Activated naive CD8-positive, alpha-beta T cell treated with anti-CD3 and anti-CD28 coated beads, Interleukin-2, amount 50 U/mL, for 24 hours (primary cell): ENCODE data around the gene AIM2.
A peak's percentile ranks its signal among the peaks of the same experiment; 100 is the strongest.
"Not testable (repeated sequence)": the region's sequence is repeated elsewhere in the genome, so short reads cannot be mapped to it uniquely, and the experiment has no call there.

Experiments used
- ATAC-seq: fragments of 150-1000 bp; cut with Tn5 transposase; one replicate; pipeline ENCODE4 v1.10.0; 2021
- DNase-seq: peaks from one replicate; pipeline ENCODE4 v3.0.0; 2021
- H3K27ac Mint-ChIP-seq: one replicate; pipeline ENCODE4 v1.8.0; 2021; ENCODE audit warnings: mild to moderate bottlenecking, mixed read lengths
- H3K27me3 Mint-ChIP-seq: one replicate; pipeline ENCODE4 v1.8.0; 2021; ENCODE audit warnings: mixed read lengths
- H3K36me3 Mint-ChIP-seq: one replicate; pipeline ENCODE4 v1.8.0; 2021; ENCODE audit warnings: low read depth, mixed read lengths
- H3K4me1 Mint-ChIP-seq: one replicate; pipeline ENCODE4 v1.8.0; 2021; ENCODE audit warnings: mixed read lengths
- H3K4me3 Mint-ChIP-seq: one replicate; pipeline ENCODE4 v1.8.0; 2021; ENCODE audit warnings: mild to moderate bottlenecking, moderate library complexity, mixed read lengths
- H3K9me3 Mint-ChIP-seq: one replicate; pipeline ENCODE4 v1.8.0; 2021; ENCODE audit warnings: mixed read lengths

AIM2 gene

DNA sequence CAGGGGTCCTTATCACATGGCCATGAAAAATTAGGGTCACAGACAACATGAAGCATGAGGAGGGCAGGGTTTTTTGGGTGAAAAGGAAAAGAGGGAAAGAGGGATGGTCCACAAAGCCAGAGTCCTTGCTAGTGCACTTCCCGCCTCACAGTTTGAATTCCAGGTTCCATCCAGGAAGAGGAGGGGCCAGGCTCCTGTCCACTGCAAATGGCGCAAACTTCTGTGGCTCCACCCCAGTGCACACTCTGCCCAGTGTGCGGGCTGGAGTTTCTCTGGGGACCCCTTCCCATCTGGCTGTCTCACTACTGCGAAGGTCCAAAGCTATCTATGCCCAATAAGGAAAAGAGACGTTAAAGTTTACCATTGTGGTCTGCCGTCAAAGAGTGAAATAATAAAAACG is 17.8 kb downstream of the AIM2 start:
- Mint-ChIP-seq H3K27me3 (no peaks in the 10 kb centered on the region), H3K4me3 (no peak overlapping the region), H3K27ac (no peak overlapping the region), H3K36me3 (peaks cover 44% of the 10 kb centered on the region), H3K9me3 (no peaks in the 10 kb centered on the region), H3K4me1 (peaks cover 29% of the 10 kb centered on the region)
- DNase-seq (no peak), ATAC-seq (no peak)

DNA sequence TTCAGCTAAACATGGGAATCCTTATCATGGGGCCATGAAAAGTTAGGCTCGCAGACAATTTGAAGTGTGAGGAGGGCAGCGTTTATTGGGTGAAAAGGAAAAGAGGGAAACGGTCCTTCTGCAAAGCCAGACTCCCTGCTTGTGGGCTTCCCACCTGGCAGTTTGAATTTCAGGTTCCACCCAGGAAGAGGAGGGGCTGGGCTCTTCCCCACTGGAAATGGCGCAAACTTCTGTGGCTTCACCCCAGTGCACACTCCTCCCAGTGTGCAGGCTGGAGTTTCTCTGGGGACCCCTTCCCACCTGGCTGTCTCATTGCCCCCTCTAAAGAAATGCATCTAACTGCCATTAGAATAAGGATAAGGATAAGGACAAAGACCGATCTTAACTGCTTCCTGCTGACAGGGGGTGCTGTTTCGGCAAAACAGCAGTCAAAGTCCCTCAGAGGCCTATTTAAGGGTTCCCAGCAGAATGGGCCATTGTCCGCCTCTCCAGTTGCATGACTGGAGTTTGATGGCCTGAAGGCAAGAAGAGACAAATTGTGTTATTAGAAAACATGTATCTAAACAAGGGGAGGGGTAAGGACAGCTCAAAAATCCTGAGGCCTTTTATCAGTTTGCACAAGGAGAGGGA is 20.4 kb downstream of the AIM2 start:
- Mint-ChIP-seq H3K27ac (peak overlapping the region; percentile 3), H3K4me1 (peaks cover 50% of the 10 kb centered on the region), H3K4me3 (no peak overlapping the region), H3K36me3 (peaks cover 61% of the 10 kb centered on the region), H3K27me3 (no peaks in the 10 kb centered on the region), H3K9me3 (no peaks in the 10 kb centered on the region)
- no peak for ATAC-seq
- no peak for DNase-seq

DNA sequence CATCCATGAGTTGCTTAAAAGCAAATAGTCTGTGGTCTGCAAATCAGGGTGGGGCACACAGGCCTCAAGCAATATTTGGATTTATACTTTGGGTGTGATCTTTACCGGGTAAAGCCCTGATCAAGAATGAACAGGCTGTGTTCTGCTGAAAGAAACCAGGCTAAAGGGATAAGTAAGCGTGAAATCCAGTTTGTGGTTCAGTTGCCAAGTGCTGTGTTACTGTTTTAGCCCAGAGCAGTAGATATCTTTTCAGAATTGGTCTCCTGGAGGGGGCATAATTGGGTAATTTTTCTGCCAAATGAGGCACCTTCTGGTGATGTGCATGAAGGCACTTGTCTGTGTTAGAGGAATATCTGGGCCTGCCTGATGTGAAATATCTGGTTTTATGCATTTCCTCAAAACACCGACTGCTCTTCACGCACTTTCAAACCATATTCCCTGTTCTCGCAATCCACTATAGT is 21.4 kb downstream of the AIM2 start:
- Mint-ChIP-seq H3K27ac (peak overlapping the region; percentile 67), H3K36me3 (peaks cover 66% of the 10 kb centered on the region), H3K9me3 (no peaks in the 10 kb centered on the region), H3K27me3 (no peaks in the 10 kb centered on the region), H3K4me3 (no peak overlapping the region), H3K4me1 (peaks cover 56% of the 10 kb centered on the region)
- DNase-seq = no peak
- ATAC-seq = no peak

DNA sequence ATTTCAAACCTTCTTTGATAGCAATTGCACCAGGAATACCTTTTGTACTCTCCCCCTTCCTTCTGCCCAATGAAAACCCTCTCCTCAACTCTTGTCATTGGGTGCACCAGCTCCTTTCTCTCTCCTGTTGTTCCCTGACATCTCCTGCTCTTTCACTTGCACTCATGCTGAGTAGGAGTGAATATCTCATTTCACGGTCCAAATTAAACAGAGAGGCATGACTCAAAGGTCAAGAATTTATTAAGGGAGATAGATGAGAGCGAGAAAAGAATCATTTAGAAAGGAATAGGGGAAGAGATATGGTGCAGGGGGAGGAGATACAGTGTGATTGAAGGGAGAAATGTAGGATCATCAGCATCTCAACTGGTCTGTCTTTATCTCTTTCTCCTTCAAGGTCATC is 22.1 kb downstream of the AIM2 start:
- Mint-ChIP-seq H3K36me3 (peaks cover 72% of the 10 kb centered on the region), H3K9me3 (no peaks in the 10 kb centered on the region), H3K27ac (peak overlapping the region; percentile 24), H3K4me3 (no peak overlapping the region), H3K27me3 (no peaks in the 10 kb centered on the region), H3K4me1 (peaks cover 56% of the 10 kb centered on the region)
- DNase-seq (no peak), ATAC-seq (no peak)

DNA sequence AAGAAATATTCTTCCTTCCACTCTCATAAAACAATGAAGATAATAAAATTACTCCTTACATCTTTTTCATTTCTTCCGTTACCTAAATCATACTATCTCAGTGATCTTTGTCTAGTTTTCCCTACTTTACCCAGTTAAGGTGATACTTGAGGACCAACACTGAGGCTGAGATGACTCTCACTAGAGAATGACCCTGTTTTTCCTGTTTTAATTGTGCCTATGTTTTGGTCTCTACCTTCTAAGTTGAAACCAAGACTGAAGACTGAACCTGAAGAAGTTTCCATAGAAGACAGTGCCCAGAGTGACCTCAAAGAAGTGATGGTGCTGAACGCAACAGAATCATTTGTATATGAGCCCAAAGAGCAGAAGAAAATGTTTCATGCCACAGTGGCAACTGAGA is 25.1 kb downstream of the AIM2 start:
- peaks cover 61% of the 10 kb centered on the region for H3K4me1 Mint-ChIP-seq
- no peaks in the 10 kb centered on the region for H3K9me3 Mint-ChIP-seq
- ATAC-seq = peak; percentile 50
- no peak overlapping the region for H3K4me3 Mint-ChIP-seq
- DNase-seq = no peak
- peak overlapping the region; percentile 64 for H3K27ac Mint-ChIP-seq
- H3K27me3 Mint-ChIP-seq = no peaks in the 10 kb centered on the region
- H3K36me3 Mint-ChIP-seq = peaks cover 88% of the 10 kb centered on the region

DNA sequence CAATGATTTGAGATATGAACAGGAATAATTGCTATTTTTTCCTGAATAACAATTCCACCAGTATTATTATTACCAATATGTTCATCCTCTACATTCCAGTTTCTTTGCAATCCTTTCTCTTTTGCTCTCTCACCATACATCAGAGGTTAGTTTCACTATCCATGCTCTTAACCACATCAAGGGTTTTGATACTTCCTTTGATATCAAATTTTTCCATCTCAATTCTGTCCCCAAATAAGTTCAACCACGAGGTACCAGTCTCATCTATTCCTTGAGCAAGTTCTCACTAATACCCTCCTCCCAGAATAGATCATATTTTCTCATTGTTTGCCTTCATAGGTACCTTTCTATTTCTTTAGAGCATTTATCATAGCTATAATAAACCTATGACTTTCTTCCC is 30.1 kb downstream of the AIM2 start:
- Mint-ChIP-seq H3K36me3 (peaks cover 77% of the 10 kb centered on the region), H3K4me1 (peaks cover 48% of the 10 kb centered on the region), H3K4me3 (peak overlapping the region; percentile 0), H3K27ac (peak overlapping the region; percentile 79)
- peak; percentile 89 for ATAC-seq
- not testable (repeated sequence) for H3K27me3 Mint-ChIP-seq, H3K9me3 Mint-ChIP-seq, DNase-seq

DNA sequence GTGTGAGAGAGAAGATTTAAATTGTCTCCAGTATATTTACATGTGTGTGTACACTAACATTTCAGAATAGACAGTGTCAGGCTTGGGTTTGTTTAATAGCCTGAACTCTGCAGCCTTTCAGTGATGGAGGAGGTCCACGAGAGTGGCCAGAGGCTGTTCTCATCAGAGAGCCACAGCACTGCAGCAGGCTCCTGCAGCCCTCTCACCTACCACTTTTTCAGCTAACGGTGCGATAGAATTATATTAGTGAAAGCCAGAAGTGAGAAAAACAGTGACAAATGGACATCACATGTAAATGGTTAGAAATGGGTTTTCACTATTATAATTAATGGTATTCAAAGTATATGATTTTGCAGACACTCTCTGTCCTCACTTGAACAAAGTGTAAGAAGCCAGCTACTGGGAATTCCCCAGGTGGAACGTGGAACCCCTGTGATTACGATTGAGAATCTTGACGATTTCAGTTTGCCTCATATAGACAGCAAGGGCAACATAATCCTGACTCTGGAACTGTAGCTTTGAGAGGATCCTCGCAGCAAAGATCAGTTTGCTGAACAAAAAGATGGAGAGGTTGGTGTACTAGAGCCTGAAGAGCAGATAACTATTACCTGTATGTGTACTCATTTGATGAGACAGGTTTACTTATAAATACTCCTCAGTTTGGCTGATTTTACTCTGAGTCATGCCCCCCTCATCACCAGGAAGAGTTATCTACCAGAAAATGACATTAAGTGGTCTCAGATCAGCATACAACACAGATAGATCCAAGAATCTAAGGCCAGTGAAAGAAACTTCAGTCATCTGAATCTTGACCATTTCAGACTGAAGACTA is 35.5 kb downstream of the AIM2 start:
- no peaks in the 10 kb centered on the region for H3K9me3 Mint-ChIP-seq
- H3K4me3 Mint-ChIP-seq = no peak overlapping the region
- H3K27ac Mint-ChIP-seq = peak overlapping the region; percentile 75
- H3K4me1 Mint-ChIP-seq = peaks cover 41% of the 10 kb centered on the region
- DNase-seq = no peak
- peaks cover 75% of the 10 kb centered on the region for H3K36me3 Mint-ChIP-seq
- H3K27me3 Mint-ChIP-seq = no peaks in the 10 kb centered on the region
- ATAC-seq = peak; percentile 73

DNA sequence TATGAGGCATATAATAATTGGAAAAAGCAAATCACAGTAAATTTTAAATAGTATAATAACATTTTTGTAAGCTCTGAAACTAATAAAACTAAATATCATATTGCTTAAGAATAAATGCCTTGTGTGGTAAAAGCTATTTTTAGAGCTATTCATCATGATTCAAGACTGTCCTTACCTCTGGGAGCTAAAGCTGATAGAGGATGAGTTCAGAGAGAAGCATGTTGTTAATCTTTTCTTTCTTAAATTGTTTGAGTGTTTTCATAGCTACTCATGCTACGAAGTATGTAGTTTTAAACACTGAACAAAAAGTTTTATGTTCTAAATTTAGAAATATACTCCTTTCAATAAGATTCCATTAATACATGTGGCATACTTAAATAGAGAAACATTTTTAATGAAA is 36.4 kb downstream of the AIM2 start:
- no peak for ATAC-seq
- no peaks in the 10 kb centered on the region for H3K27me3 Mint-ChIP-seq
- H3K36me3 Mint-ChIP-seq = peaks cover 75% of the 10 kb centered on the region
- no peak for DNase-seq
- H3K27ac Mint-ChIP-seq = no peak overlapping the region
- H3K4me1 Mint-ChIP-seq = peaks cover 33% of the 10 kb centered on the region
- no peaks in the 10 kb centered on the region for H3K9me3 Mint-ChIP-seq
- no peak overlapping the region for H3K4me3 Mint-ChIP-seq

DNA sequence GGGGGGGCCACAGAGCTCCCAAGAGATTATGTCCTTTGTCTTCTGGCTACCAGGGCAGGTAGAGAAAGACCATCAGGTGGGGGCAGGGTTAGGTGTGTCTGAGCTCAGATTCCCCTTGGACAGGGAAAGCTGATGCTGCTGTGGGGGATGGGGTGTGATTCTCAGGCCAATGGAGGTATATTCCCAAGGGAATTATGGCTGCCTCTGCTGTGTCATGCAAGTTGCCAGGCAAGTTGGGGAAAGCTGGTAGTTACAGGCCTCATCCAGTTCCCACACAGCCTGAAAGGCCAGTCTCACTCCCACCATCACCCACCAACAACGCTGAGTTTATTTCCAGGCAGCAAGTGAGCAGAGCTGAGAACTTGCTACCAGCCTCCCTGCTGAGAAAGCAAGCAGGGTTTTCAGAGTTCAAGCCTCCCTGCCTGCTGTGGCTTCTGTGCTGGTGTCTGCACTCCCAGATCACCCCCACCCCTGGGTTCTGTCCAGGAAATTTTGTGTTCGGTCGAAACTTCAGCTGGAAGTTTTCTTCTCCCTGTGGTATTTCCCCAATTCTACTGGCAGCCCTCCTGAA is 45.6 kb downstream of the AIM2 start:
- Mint-ChIP-seq H3K9me3 (no peaks in the 10 kb centered on the region), H3K27ac (no peak overlapping the region), H3K27me3 (no peaks in the 10 kb centered on the region), H3K36me3 (peaks cover 79% of the 10 kb centered on the region), H3K4me1 (peaks cover 53% of the 10 kb centered on the region), H3K4me3 (no peak overlapping the region)
- ATAC-seq (no peak), DNase-seq (no peak)

DNA sequence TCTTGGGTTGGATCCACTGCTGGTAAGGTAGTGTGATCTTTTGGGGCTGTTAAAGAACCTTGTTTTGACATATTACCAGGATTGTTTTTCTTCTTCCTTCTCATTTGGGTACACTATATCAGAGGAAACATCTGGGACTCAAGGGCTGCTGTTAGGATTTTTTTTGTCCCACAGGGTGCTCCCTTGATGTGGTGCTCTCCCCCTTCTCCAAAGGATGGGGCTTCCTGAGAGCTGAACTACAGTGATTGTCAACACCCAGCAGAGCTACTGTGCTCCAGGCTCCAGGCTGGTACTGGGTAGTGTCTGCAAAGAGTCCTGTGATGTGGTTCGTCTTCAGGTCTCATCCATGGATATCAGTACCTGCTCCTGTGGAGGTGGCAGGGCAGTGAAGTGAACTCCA is 46.3 kb downstream of the AIM2 start:
- Mint-ChIP-seq H3K27me3 (no peaks in the 10 kb centered on the region), H3K4me3 (peak overlapping the region; percentile 27), H3K4me1 (peaks cover 59% of the 10 kb centered on the region)

DNA sequence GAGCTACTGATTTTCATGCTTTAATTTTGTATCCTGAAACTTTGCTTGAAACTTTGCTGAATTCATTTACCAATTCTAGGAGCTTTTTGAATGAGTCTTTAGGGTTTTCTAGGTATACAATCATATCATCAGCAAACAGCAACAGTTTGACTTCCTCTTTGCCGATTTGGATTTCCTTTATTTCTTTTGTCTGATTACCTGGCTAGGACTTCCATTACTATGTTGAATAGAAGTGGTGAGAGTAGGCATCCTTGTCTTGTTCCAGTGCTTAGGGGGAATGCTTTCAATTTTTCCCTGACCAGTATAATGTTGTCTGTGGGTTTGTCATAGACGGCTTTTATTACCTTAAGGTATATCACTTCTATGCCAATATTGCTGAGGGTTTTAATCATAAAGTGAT is 49.7 kb downstream of the AIM2 start:
- H3K9me3 Mint-ChIP-seq, DNase-seq, H3K27ac Mint-ChIP-seq, ATAC-seq, H3K27me3 Mint-ChIP-seq: not testable (repeated sequence)
- H3K36me3 Mint-ChIP-seq = peaks cover 81% of the 10 kb centered on the region
- peak overlapping the region; percentile 32 for H3K4me3 Mint-ChIP-seq
- H3K4me1 Mint-ChIP-seq = peaks cover 69% of the 10 kb centered on the region

More for the DNA sequence above, 46.3 kb downstream of the AIM2 start:
- Mint-ChIP-seq H3K27ac (peak overlapping the region; percentile 37), H3K36me3 (peaks cover 79% of the 10 kb centered on the region), H3K9me3 (no peaks in the 10 kb centered on the region)
- DNase-seq (no peak), ATAC-seq (no peak)

DNA sequence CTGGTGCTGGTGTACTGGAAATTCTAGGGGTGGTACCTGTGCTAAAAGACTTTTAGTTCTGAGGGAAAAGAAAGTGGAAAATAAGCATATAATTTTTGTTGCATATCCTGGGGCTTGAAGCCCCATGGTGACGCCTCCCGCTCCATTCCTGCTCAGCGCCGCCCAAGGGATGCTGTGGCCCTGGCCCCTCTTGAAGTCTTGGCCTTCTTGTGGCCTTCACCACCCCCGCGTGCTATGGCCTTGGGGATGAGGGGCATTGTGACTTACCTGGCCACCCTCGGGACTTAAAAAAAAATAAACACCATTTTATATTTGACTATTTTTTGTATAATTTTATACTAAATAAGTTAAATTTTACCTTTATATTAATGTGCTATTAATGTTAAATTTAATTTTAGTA is 51.5 kb downstream of the AIM2 start:
- Mint-ChIP-seq H3K36me3 (peaks cover 87% of the 10 kb centered on the region), H3K4me1 (peaks cover 69% of the 10 kb centered on the region), H3K27me3 (no peaks in the 10 kb centered on the region), H3K4me3 (no peak overlapping the region), H3K9me3 (no peaks in the 10 kb centered on the region), H3K27ac (no peak overlapping the region)
- DNase-seq = no peak
- ATAC-seq = no peak

DNA sequence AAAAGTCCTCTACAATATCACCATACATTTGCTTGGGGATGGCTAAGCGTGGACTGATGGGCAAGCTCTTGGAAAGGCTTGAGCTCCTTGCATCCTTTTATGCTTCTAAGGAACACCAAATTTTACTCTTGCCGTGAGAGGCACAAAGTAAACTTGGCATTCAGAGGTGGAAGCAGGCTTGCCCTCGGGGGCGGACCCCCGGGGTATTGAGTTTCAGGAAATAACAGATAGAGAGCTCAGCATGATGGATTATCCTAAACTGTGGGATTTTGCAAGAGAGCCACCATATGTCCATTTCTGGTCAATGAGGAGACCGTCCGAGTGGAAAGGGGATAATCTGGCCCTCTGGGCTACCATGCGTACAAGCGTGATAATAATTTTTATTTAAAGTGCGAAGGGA is 52.8 kb downstream of the AIM2 start:
- Mint-ChIP-seq H3K4me3 (no peak overlapping the region), H3K27ac (peak overlapping the region; percentile 17)

DNA sequence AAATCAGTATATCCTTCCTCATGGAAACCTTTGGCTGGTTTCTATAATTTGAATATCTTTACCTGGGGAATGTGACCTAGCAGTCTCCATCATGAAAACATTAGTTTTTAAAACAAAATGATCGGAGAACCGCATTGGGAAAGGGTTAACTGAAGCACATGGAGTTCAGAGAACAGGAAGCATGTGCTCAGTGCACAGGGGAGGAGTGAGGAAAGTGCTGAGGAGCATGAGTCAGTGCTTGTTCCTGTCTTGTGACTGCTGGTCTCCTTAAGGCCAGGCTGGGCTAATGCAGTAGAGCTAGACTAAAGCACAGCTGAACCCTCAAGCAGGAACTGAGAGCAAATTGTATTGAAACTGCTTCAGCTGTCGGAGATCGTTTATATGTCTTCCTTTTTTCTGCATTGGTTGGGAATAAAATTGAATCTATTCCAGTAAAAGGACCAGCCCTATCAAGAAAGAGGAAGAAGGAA is 61.1 kb downstream of the AIM2 start:
- H3K4me1 Mint-ChIP-seq = peaks cover 68% of the 10 kb centered on the region
- H3K27me3 Mint-ChIP-seq = no peaks in the 10 kb centered on the region
- DNase-seq = peak; percentile 64
- H3K9me3 Mint-ChIP-seq = no peaks in the 10 kb centered on the region
- H3K27ac Mint-ChIP-seq = peak overlapping the region; percentile 95
- H3K36me3 Mint-ChIP-seq = peaks cover 88% of the 10 kb centered on the region
- peak; percentile 95 for ATAC-seq
- H3K4me3 Mint-ChIP-seq = peak overlapping the region; percentile 90

More for the DNA sequence above, 52.8 kb downstream of the AIM2 start:
- ATAC-seq = no peak
- peaks cover 87% of the 10 kb centered on the region for H3K36me3 Mint-ChIP-seq
- no peaks in the 10 kb centered on the region for H3K27me3 Mint-ChIP-seq
- no peak for DNase-seq
- peaks cover 73% of the 10 kb centered on the region for H3K4me1 Mint-ChIP-seq
- H3K9me3 Mint-ChIP-seq = no peaks in the 10 kb centered on the region

DNA sequence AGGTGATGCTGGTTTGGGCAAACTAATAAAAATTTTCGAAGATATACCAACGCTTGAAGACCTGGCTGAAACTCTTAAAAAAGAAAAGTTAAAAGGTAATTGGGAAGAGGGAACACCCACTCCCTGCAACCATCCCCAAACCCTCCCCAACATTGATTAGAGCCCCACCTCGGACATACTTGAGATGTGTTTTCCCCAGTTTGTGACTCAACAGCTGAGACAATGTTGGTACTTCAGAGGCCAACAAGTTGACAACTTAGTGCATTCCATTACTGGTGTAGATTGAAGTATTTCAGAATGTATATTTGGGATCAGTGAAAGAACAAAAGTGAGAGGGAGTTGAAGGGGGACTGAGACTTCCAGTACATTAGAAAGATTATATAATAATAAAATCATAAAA is 61.7 kb downstream of the AIM2 start:
- DNase-seq = peak; percentile 18
- peak overlapping the region; percentile 95 for H3K27ac Mint-ChIP-seq
- no peak for ATAC-seq
- H3K9me3 Mint-ChIP-seq = no peaks in the 10 kb centered on the region
- H3K27me3 Mint-ChIP-seq = no peaks in the 10 kb centered on the region
- H3K36me3 Mint-ChIP-seq = peaks cover 88% of the 10 kb centered on the region
- H3K4me1 Mint-ChIP-seq = peaks cover 61% of the 10 kb centered on the region
- peak overlapping the region; percentile 90 for H3K4me3 Mint-ChIP-seq
